Measurements from ENCODE around the gene EHD3.

DNA sequence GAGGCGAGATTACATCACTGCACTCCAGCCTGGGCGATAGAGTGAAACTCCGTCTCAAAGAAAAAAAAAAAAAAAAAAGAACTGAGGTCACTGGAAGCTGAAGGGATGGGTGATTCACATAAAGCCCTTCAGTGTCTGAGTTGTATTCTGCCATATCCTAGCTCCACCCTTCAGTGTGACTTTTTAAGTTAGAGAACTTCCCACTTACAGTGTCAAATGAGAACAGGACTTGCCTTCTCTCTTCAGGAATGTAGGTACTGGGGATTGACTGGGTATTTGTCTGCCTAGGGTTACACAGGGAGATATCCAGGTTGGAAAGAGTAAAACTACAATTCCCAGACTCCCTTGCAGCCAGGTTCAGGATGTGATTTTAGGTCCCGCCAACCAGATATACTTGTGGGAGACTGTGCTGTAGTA is 37.9 kb downstream of the EHD3 start:
- TF ChIP-seq, protein P1, sequence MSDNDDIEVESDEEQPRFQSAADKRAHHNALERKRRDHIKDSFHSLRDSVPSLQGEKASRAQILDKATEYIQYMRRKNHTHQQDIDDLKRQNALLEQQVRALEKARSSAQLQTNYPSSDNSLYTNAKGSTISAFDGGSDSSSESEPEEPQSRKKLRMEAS (IDR thresholded peaks at IDR 0.05) = no peak
- no peak for TF ChIP-seq CTCF (IDR thresholded peaks at IDR 0.05; ENCODE audit: low read depth, low read length, missing input control)
